ENCODE measurements around the gene LRRN4.

DNA sequence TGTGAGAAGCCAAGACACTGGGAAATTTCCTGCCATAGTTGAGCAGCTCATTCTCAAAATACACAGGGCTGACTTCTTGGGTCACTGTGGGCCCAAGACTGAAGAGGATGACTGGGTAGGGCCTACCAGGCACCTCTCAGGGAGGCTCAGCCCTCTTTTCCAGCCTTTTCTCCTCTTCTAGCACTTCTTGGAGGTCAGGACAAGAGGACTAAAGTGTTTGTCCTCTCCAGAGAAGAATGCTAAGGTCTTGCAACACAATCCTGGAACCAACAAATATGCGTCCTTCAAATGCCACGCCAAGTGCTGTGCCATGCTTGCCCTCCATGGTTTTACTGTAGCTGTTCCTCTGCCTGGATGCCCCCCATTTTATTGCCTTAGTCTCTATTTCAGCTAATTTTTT is 3.3 kb upstream of the LRRN4 start:
- TF ChIP-seq CHD2 (IDR thresholded peaks at IDR 0.05; ENCODE audit: low read length, partially characterized antibody) (no peak), POLR2A (IDR thresholded peaks at IDR 0.05; ENCODE audit: low read length) (no peak), CTCF (IDR thresholded peaks at IDR 0.05) (no peak), RFX5 (IDR thresholded peaks at IDR 0.05) (no peak), SREBF2 (IDR thresholded peaks at IDR 0.05) (no peak), PHF8 (IDR thresholded peaks at IDR 0.05; ENCODE audit: borderline replicate concordance, low read depth) (no peak), JUNB (IDR thresholded peaks at IDR 0.05) (no peak), MAZ (IDR thresholded peaks at IDR 0.05; ENCODE audit: borderline replicate concordance, low read depth, low read length) (no peak), NR3C1 (IDR thresholded peaks at IDR 0.05) (no peak), NFE2L2 (conservative IDR thresholded peaks at IDR 0.05; ENCODE audit: low read length) (no peak), HES2 (IDR thresholded peaks at IDR 0.05) (no peak)
- TF ChIP-seq, protein P1, sequence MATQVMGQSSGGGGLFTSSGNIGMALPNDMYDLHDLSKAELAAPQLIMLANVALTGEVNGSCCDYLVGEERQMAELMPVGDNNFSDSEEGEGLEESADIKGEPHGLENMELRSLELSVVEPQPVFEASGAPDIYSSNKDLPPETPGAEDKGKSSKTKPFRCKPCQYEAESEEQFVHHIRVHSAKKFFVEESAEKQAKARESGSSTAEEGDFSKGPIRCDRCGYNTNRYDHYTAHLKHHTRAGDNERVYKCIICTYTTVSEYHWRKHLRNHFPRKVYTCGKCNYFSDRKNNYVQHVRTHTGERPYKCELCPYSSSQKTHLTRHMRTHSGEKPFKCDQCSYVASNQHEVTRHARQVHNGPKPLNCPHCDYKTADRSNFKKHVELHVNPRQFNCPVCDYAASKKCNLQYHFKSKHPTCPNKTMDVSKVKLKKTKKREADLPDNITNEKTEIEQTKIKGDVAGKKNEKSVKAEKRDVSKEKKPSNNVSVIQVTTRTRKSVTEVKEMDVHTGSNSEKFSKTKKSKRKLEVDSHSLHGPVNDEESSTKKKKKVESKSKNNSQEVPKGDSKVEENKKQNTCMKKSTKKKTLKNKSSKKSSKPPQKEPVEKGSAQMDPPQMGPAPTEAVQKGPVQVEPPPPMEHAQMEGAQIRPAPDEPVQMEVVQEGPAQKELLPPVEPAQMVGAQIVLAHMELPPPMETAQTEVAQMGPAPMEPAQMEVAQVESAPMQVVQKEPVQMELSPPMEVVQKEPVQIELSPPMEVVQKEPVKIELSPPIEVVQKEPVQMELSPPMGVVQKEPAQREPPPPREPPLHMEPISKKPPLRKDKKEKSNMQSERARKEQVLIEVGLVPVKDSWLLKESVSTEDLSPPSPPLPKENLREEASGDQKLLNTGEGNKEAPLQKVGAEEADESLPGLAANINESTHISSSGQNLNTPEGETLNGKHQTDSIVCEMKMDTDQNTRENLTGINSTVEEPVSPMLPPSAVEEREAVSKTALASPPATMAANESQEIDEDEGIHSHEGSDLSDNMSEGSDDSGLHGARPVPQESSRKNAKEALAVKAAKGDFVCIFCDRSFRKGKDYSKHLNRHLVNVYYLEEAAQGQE (IDR thresholded peaks at IDR 0.05) = no peak
- TF ChIP-seq, protein P2, sequence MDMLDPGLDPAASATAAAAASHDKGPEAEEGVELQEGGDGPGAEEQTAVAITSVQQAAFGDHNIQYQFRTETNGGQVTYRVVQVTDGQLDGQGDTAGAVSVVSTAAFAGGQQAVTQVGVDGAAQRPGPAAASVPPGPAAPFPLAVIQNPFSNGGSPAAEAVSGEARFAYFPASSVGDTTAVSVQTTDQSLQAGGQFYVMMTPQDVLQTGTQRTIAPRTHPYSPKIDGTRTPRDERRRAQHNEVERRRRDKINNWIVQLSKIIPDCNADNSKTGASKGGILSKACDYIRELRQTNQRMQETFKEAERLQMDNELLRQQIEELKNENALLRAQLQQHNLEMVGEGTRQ (IDR thresholded peaks at IDR 0.05) = no peak
- TF ChIP-seq, protein P3, sequence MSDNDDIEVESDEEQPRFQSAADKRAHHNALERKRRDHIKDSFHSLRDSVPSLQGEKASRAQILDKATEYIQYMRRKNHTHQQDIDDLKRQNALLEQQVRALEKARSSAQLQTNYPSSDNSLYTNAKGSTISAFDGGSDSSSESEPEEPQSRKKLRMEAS (IDR thresholded peaks at IDR 0.05) = no peak

Measured in A549 (cell line).